HEK293T (cell line): Measurements from ENCODE around the gene TMC3.

Experiments used
- CTCF ChIA-PET: fragments of 350-600 bp; formaldehyde crosslinking; extraction: SDS; loops from one replicate; lab custom pipeline; 2021; ENCODE audit warnings: antibody characterized with exemption, inconsistent platforms; lab: Yijun Ruan, JAX
- POLR2A ChIA-PET: fragments of 350-600 bp; formaldehyde crosslinking; extraction: SDS; loops from one replicate; lab custom pipeline; 2020; ENCODE audit warnings: antibody characterized with exemption, inconsistent platforms; lab: Yijun Ruan, JAX
- DNase-seq: peaks from one replicate; pipeline ENCODE4 v3.0.0; 2012; ENCODE audit warnings: mixed read lengths; ENCODE audit errors: extremely low spot score
- ARNT ChIP-seq: fragments of 450-650 bp; IDR thresholded peaks from 2 replicates; pipeline ENCODE4 v1.6.1; 2017; ENCODE audit warnings: mild to moderate bottlenecking
- BHLHE40 ChIP-seq: fragments of 450-650 bp; IDR thresholded peaks from 2 replicates; pipeline ENCODE4 v1.6.1; 2016; ENCODE audit warnings: mild to moderate bottlenecking, moderate library complexity, borderline replicate concordance
- CTBP1 ChIP-seq: fragments of 450-650 bp; IDR thresholded peaks from 2 replicates; pipeline ENCODE4 v1.6.1; 2016; ENCODE audit warnings: borderline replicate concordance
- ELF4 ChIP-seq: fragments of 450-650 bp; IDR thresholded peaks from 2 replicates; pipeline ENCODE4 v1.6.1; 2017; ENCODE audit warnings: antibody characterized with exemption
- FOXA1 ChIP-seq: fragments of 450-650 bp; IDR thresholded peaks from 2 replicates; pipeline ENCODE4 v1.6.1; 2016; ENCODE audit warnings: mild to moderate bottlenecking
- FOXK2 ChIP-seq: fragments of 450-650 bp; IDR thresholded peaks from 2 replicates; pipeline ENCODE4 v1.6.1; 2016; ENCODE audit warnings: mild to moderate bottlenecking
- FOXM1 ChIP-seq: fragments of 450-650 bp; IDR thresholded peaks from 2 replicates; pipeline ENCODE4 v1.6.1; 2017; ENCODE audit warnings: mild to moderate bottlenecking, borderline replicate concordance
- HDGF ChIP-seq: fragments of 450-650 bp; IDR thresholded peaks from 2 replicates; pipeline ENCODE4 v1.6.1; 2017; ENCODE audit warnings: antibody characterized with exemption, borderline replicate concordance
- L3MBTL2 ChIP-seq: fragments of 450-650 bp; conservative IDR thresholded peaks from 2 replicates; pipeline ENCODE4 v1.6.1; 2016; ENCODE audit warnings: mild to moderate bottlenecking
- LEF1 ChIP-seq: fragments of 450-650 bp; IDR thresholded peaks from 2 replicates; pipeline ENCODE4 v1.6.1; 2017; ENCODE audit warnings: mild to moderate bottlenecking, borderline replicate concordance
- NFRKB ChIP-seq: fragments of 450-650 bp; IDR thresholded peaks from 2 replicates; pipeline ENCODE4 v1.6.1; 2016; ENCODE audit warnings: mild to moderate bottlenecking, moderate library complexity
- PKNOX1 ChIP-seq: fragments of 450-650 bp; IDR thresholded peaks from 2 replicates; pipeline ENCODE4 v1.6.1; 2016
- SP1 ChIP-seq: fragments of 450-650 bp; IDR thresholded peaks from 2 replicates; pipeline ENCODE4 v1.6.1; 2017
- SUZ12 ChIP-seq: fragments of 450-650 bp; IDR thresholded peaks from 2 replicates; pipeline ENCODE4 v1.6.1; 2016; ENCODE audit warnings: mild to moderate bottlenecking
- TARDBP ChIP-seq: fragments of 450-650 bp; IDR thresholded peaks from 2 replicates; pipeline ENCODE4 v1.6.1; 2016
- ZNF384 ChIP-seq: fragments of 450-650 bp; IDR thresholded peaks from 2 replicates; pipeline ENCODE4 v1.6.1; 2016

TMC3 gene

GRCh38 chr15:81297603-81298575 is 76.1 kb downstream of the TMC3 start:
- TF ChIP-seq L3MBTL2 (no peak), PKNOX1 (no peak), FOXM1 (no peak), SP1 (no peak), ARNT (no peak), CTBP1 (no peak), FOXK2 (no peak), NFRKB (no peak), LEF1 (no peak), FOXA1 (no peak), BHLHE40 (no peak), ZNF384 (no peak), TARDBP (no peak), ELF4 (no peak), SUZ12 (no peak), HDGF (no peak)
- ChIA-PET CTCF (no interaction called here), POLR2A (no interaction called here)
- no peak for DNase-seq

GRCh38 chr15:81297147-81297572 is 76.9 kb downstream of the TMC3 start:
- ChIA-PET CTCF (no interaction called here), POLR2A (no interaction called here)
- TF ChIP-seq TARDBP: no peak
- no peak for TF ChIP-seq ELF4
- TF ChIP-seq ARNT: no peak
- TF ChIP-seq L3MBTL2: no peak
- TF ChIP-seq ZNF384: no peak
- no peak for TF ChIP-seq SP1
- TF ChIP-seq FOXM1: no peak
- TF ChIP-seq NFRKB: no peak
- TF ChIP-seq SUZ12: no peak
- DNase-seq: no peak

GRCh38 chr15:81296673-81297072 is 77.3 kb downstream of the TMC3 start:
- TF ChIP-seq ZNF384 (no peak), PKNOX1 (no peak), LEF1 (no peak), ARNT (no peak), TARDBP (no peak), FOXK2 (no peak), L3MBTL2 (no peak), BHLHE40 (no peak)
- ChIA-PET POLR2A (no interaction called here), CTCF (no interaction called here)
- no peak for DNase-seq

- CTCF ChIA-PET: no interaction called here
Observed at GRCh38 chr15:81296186-81296585, 77.8 kb downstream of the TMC3 start.

GRCh38 chr15:81295486-81296121 is 78.4 kb downstream of the TMC3 start:
- ChIA-PET CTCF (interaction anchor here (0.6 to 0.9 kb wide), 3 partner anchors 20 to 28 kb away, joined by 3 to 6 read pairs (median 4); partner anchors contain the start of gene STARD5), POLR2A (interaction anchor here (1.1 kb wide), 1 partner anchor 28 kb away, joined by 5 read pairs; the partner anchor contains the start of gene STARD5)
- DNase-seq: no peak
- TF ChIP-seq L3MBTL2: no peak

More at GRCh38 chr15:81296186-81296585, 77.8 kb downstream of the TMC3 start:
- TF ChIP-seq FOXM1: no peak
- no peak for TF ChIP-seq NFRKB
- no peak for TF ChIP-seq CTBP1
- no peak for TF ChIP-seq FOXA1
- no peak for TF ChIP-seq PKNOX1
- no peak for TF ChIP-seq ELF4
- POLR2A ChIA-PET: no interaction called here
- no peak for DNase-seq

GRCh38 chr15:81294516-81294880 is 79.5 kb downstream of the TMC3 start:
- TF ChIP-seq TARDBP: no peak
- ChIA-PET POLR2A (no interaction called here), CTCF (no interaction called here)
- DNase-seq: peak; percentile 21
